Measurements from ENCODE around the gene ARHGEF19. TPM values are rescaled to one million over a fixed set of nuclear protein-coding genes. Genes with fewer than 3 reads are reported as not detected.
A peak's percentile ranks its signal among the peaks of the same experiment; 100 is the strongest.

The ARHGEF19 gene
- total RNA-seq, 1 donor: 6.5 TPM

DNA sequence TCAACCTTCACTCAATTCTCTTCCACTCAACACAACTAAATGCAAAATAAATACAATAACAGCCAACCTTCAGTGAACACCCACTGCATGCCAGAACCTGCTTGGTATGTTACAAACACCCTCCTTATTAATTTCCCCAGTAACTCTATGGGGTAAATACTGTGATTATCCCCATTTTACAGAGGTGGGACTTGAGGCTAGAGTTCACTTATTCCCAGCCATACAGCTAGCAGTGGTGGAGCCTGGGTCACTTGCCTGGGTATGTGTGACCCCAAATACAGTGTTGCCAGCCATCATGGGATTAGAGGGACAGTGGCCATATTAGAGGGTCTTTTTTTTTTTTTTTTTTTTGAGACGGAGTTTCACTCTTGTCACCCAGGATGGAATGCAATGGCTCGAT is 22.9 kb upstream of the ARHGEF19 start:
- Histone ChIP-seq H3K27me3 (ENCODE audit: insufficient read depth, low read length) (no peaks in the 10 kb centered on the region), H4K20me1 (ENCODE audit: insufficient read depth, low read length) (no peaks in the 10 kb centered on the region), H3K4me2 (ENCODE audit: insufficient read depth, low read length) (no peak overlapping the region), H3K79me2 (ENCODE audit: insufficient read depth, low read length) (no peaks in the 10 kb centered on the region), H3K36me3 (ENCODE audit: insufficient read depth, low read length) (no peaks in the 10 kb centered on the region), H3K4me3 (ENCODE audit: insufficient read depth, low read length) (no peak overlapping the region), H3K9me3 (ENCODE audit: low read depth, low read length) (no peaks in the 10 kb centered on the region), H3K4me1 (ENCODE audit: insufficient read depth, low read length) (peaks cover 19% of the 10 kb centered on the region), H3K27ac (ENCODE audit: low read depth, low read length) (no peak overlapping the region), H2AFZ (ENCODE audit: low read length) (no peak overlapping the region)
- no peak for DNase-seq (ENCODE audit: insufficient read length, low spot score, missing footprints)
- TF ChIP-seq, protein P1, sequence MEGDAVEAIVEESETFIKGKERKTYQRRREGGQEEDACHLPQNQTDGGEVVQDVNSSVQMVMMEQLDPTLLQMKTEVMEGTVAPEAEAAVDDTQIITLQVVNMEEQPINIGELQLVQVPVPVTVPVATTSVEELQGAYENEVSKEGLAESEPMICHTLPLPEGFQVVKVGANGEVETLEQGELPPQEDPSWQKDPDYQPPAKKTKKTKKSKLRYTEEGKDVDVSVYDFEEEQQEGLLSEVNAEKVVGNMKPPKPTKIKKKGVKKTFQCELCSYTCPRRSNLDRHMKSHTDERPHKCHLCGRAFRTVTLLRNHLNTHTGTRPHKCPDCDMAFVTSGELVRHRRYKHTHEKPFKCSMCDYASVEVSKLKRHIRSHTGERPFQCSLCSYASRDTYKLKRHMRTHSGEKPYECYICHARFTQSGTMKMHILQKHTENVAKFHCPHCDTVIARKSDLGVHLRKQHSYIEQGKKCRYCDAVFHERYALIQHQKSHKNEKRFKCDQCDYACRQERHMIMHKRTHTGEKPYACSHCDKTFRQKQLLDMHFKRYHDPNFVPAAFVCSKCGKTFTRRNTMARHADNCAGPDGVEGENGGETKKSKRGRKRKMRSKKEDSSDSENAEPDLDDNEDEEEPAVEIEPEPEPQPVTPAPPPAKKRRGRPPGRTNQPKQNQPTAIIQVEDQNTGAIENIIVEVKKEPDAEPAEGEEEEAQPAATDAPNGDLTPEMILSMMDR (IDR thresholded peaks at IDR 0.05; ENCODE audit: extremely low read depth, low read depth, low read length): no peak

GRCh38 chr1:16233431-16233830 is 21.0 kb upstream of the ARHGEF19 start:
- Histone ChIP-seq H3K36me3 (ENCODE audit: insufficient read depth, low read length) (no peaks in the 10 kb centered on the region), H3K4me3 (ENCODE audit: insufficient read depth, low read length) (no peak overlapping the region), H3K9me3 (ENCODE audit: low read depth, low read length) (no peaks in the 10 kb centered on the region), H3K27me3 (ENCODE audit: insufficient read depth, low read length) (no peaks in the 10 kb centered on the region), H3K79me2 (ENCODE audit: insufficient read depth, low read length) (no peaks in the 10 kb centered on the region), H3K27ac (ENCODE audit: low read depth, low read length) (no peak overlapping the region), H3K4me2 (ENCODE audit: insufficient read depth, low read length) (no peak overlapping the region), H4K20me1 (ENCODE audit: insufficient read depth, low read length) (no peaks in the 10 kb centered on the region), H2AFZ (ENCODE audit: low read length) (no peak overlapping the region), H3K4me1 (ENCODE audit: insufficient read depth, low read length) (peaks cover 19% of the 10 kb centered on the region)
- peak; percentile 69 for DNase-seq (ENCODE audit: insufficient read length, low spot score, missing footprints)
- TF ChIP-seq, protein P1 (IDR thresholded peaks at IDR 0.05; ENCODE audit: extremely low read depth, low read depth, low read length): no peak

- H3K4me2 ChIP-seq (ENCODE audit: insufficient read depth, low read length): no peak overlapping the region
- no peaks in the 10 kb centered on the region for H3K79me2 ChIP-seq (ENCODE audit: insufficient read depth, low read length)
- no peak overlapping the region for H3K27ac ChIP-seq (ENCODE audit: low read depth, low read length)
- H3K36me3 ChIP-seq (ENCODE audit: insufficient read depth, low read length): no peaks in the 10 kb centered on the region
- no peaks in the 10 kb centered on the region for H4K20me1 ChIP-seq (ENCODE audit: insufficient read depth, low read length)
- TF ChIP-seq, protein P1 (IDR thresholded peaks at IDR 0.05; ENCODE audit: extremely low read depth, low read depth, low read length): no peak
- no peak overlapping the region for H3K4me3 ChIP-seq (ENCODE audit: insufficient read depth, low read length)
- peaks cover 12% of the 10 kb centered on the region for H3K4me1 ChIP-seq (ENCODE audit: insufficient read depth, low read length)
- no peaks in the 10 kb centered on the region for H3K9me3 ChIP-seq (ENCODE audit: low read depth, low read length)
- H3K27me3 ChIP-seq (ENCODE audit: insufficient read depth, low read length): peaks cover 10% of the 10 kb centered on the region
- H2AFZ ChIP-seq (ENCODE audit: low read length): no peak overlapping the region
- DNase-seq (ENCODE audit: insufficient read length, low spot score, missing footprints): peak; percentile 73
Observed at GRCh38 chr1:16232316-16232710, 19.9 kb upstream of the ARHGEF19 start.

- Histone ChIP-seq H2AFZ (ENCODE audit: low read length) (no peak overlapping the region), H4K20me1 (ENCODE audit: insufficient read depth, low read length) (no peaks in the 10 kb centered on the region), H3K36me3 (ENCODE audit: insufficient read depth, low read length) (no peaks in the 10 kb centered on the region), H3K9me3 (ENCODE audit: low read depth, low read length) (no peaks in the 10 kb centered on the region), H3K79me2 (ENCODE audit: insufficient read depth, low read length) (no peaks in the 10 kb centered on the region), H3K27me3 (ENCODE audit: insufficient read depth, low read length) (peaks cover 17% of the 10 kb centered on the region), H3K27ac (ENCODE audit: low read depth, low read length) (no peak overlapping the region), H3K4me3 (ENCODE audit: insufficient read depth, low read length) (no peak overlapping the region), H3K4me1 (ENCODE audit: insufficient read depth, low read length) (peaks cover 8% of the 10 kb centered on the region), H3K4me2 (ENCODE audit: insufficient read depth, low read length) (no peak overlapping the region)
- TF ChIP-seq, protein P1 (IDR thresholded peaks at IDR 0.05; ENCODE audit: extremely low read depth, low read depth, low read length): no peak
- DNase-seq (ENCODE audit: insufficient read length, low spot score, missing footprints): peak; percentile 66
Observed at GRCh38 chr1:16231331-16232315, 19.2 kb upstream of the ARHGEF19 start.

All from osteoblast (primary cell).